NCI-H2081 treated with DMSO at 0.1 percent for 48 hours (cell line): ENCODE results near the gene SLC4A4.
"Not testable (repeated sequence)": the region's sequence is repeated elsewhere in the genome, so short reads cannot be mapped to it uniquely, and the experiment has no call there.

ENCODE experiments used
- DNase-seq: peaks from one replicate; lab custom pipeline; 2025; lab: John Stamatoyannopoulos, UW

SLC4A4 gene

GRCh38 chr4:71360844-71361243 lies 22.0 kb downstream of the SLC4A4 start:
- no peak for DNase-seq

- no peak for DNase-seq
Measured at GRCh38 chr4:71361476-71361875, 22.7 kb downstream of the SLC4A4 start.

- no peak for DNase-seq
Measured at GRCh38 chr4:71366766-71367165, 27.9 kb downstream of the SLC4A4 start.

- DNase-seq = no peak
Measured at GRCh38 chr4:71367546-71367945, 28.7 kb downstream of the SLC4A4 start.

GRCh38 chr4:71368906-71369305 lies 30.1 kb downstream of the SLC4A4 start:
- DNase-seq = no peak

GRCh38 chr4:71369536-71369935 lies 30.7 kb downstream of the SLC4A4 start:
- no peak for DNase-seq

- no peak for DNase-seq
Measured at GRCh38 chr4:71375494-71375893, 36.7 kb downstream of the SLC4A4 start.

- DNase-seq = no peak
Measured at GRCh38 chr4:71377561-71377960, 38.7 kb downstream of the SLC4A4 start.

- no peak for DNase-seq
Measured at GRCh38 chr4:71379126-71379525, 40.3 kb downstream of the SLC4A4 start.

- no peak for DNase-seq
Measured at GRCh38 chr4:71380788-71381187, 42.0 kb downstream of the SLC4A4 start.

GRCh38 chr4:71382125-71382899 lies 43.5 kb downstream of the SLC4A4 start:
- no peak for DNase-seq

- DNase-seq = no peak
Measured at GRCh38 chr4:71382900-71383560, 44.2 kb downstream of the SLC4A4 start.

GRCh38 chr4:71383984-71384383 lies 45.2 kb downstream of the SLC4A4 start:
- DNase-seq = no peak

GRCh38 chr4:71389149-71389827 lies 50.5 kb downstream of the SLC4A4 start:
- no peak for DNase-seq

- DNase-seq = no peak
Measured at GRCh38 chr4:71392109-71392508, 53.3 kb downstream of the SLC4A4 start.

- no peak for DNase-seq
Measured at GRCh38 chr4:71396382-71396781, 57.6 kb downstream of the SLC4A4 start.

GRCh38 chr4:71400810-71401209 lies 62.0 kb downstream of the SLC4A4 start:
- no peak for DNase-seq

GRCh38 chr4:71402616-71403015 lies 63.8 kb downstream of the SLC4A4 start:
- no peak for DNase-seq

- no peak for DNase-seq
Measured at GRCh38 chr4:71404049-71404448, 65.2 kb downstream of the SLC4A4 start.

- no peak for DNase-seq
Measured at GRCh38 chr4:71405791-71406190, 67.0 kb downstream of the SLC4A4 start.

- no peak for DNase-seq
Measured at GRCh38 chr4:71406459-71406963, 67.7 kb downstream of the SLC4A4 start.

GRCh38 chr4:71408961-71409360 lies 70.1 kb downstream of the SLC4A4 start:
- not testable (repeated sequence) for DNase-seq

GRCh38 chr4:71411981-71412380 lies 73.2 kb downstream of the SLC4A4 start:
- no peak for DNase-seq
